ENCODE measurements around the gene ARHGAP40. TPM values are rescaled to one million over a fixed set of nuclear protein-coding genes. Genes with fewer than 3 reads are reported as not detected.

The ARHGAP40 gene
- total RNA-seq, 1 donor from 2014 or later = not detected

- no peak for DNase-seq
- intact Hi-C loops (cut with micrococcal nuclease) = no loop called here
- Mint-ChIP-seq H3K36me3 (ENCODE audit: low read depth) (no peaks in the 10 kb centered on the region), H3K27ac (no peak overlapping the region), H3K4me1 (peaks cover 5% of the 10 kb centered on the region), H3K4me3 (no peak overlapping the region), H3K27me3 (peaks cover 22% of the 10 kb centered on the region), H3K9me3 (no peaks in the 10 kb centered on the region)
These were observed 34.2 kb downstream of the ARHGAP40 start for GRCh38 chr20:38635721-38636288.

DNA sequence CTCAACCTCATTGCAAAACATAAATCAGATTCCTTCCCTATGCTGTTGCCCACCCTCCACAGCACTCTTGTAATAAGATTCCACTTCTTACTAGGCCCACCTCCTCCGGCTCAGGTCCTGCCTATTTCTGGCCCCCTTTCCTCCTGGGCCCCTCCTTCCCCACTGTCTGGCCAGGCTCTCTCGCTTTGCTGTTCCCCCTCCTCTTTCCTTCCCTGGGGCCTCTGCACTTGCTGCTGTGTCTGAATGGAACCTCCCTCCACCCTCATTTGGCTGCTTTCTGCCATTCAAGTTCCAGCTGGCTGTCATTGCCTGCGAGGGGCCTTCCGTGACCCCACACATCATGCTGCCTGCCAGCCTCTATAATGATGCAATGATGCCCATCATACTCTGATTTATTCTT is 38.9 kb downstream of the ARHGAP40 start:
- no peak for DNase-seq
- H3K4me1 Mint-ChIP-seq = no peaks in the 10 kb centered on the region
- H3K27me3 Mint-ChIP-seq = peaks cover 51% of the 10 kb centered on the region
- H3K4me3 Mint-ChIP-seq = no peak overlapping the region
- no peaks in the 10 kb centered on the region for H3K36me3 Mint-ChIP-seq (ENCODE audit: low read depth)
- intact Hi-C loops (cut with micrococcal nuclease) = loop anchor here (10.0 kb wide), 1 partner anchor 444 kb away; no protein-coding TSS in a partner anchor
- H3K27ac Mint-ChIP-seq = no peak overlapping the region
- no peaks in the 10 kb centered on the region for H3K9me3 Mint-ChIP-seq

- Mint-ChIP-seq H3K4me3 (no peak overlapping the region), H3K9me3 (no peaks in the 10 kb centered on the region), H3K36me3 (ENCODE audit: low read depth) (no peaks in the 10 kb centered on the region), H3K4me1 (peaks cover 7% of the 10 kb centered on the region), H3K27me3 (peaks cover 59% of the 10 kb centered on the region), H3K27ac (no peak overlapping the region)
- no peak for DNase-seq
- intact Hi-C loops (cut with micrococcal nuclease) = loop anchor here (10.0 kb wide), 1 partner anchor 442 kb away; no protein-coding TSS in a partner anchor
These were observed 40.9 kb downstream of the ARHGAP40 start for GRCh38 chr20:38642498-38642897.

- peaks cover 65% of the 10 kb centered on the region for H3K27me3 Mint-ChIP-seq
- H3K4me1 Mint-ChIP-seq = peaks cover 7% of the 10 kb centered on the region
- DNase-seq = no peak
- H3K9me3 Mint-ChIP-seq = no peaks in the 10 kb centered on the region
- H3K36me3 Mint-ChIP-seq (ENCODE audit: low read depth) = no peaks in the 10 kb centered on the region
- H3K27ac Mint-ChIP-seq = no peak overlapping the region
- intact Hi-C loops (cut with micrococcal nuclease) = loop anchor here (10.0 kb wide), 1 partner anchor 440 kb away; no protein-coding TSS in a partner anchor
- H3K4me3 Mint-ChIP-seq = no peak overlapping the region
These were observed 43.1 kb downstream of the ARHGAP40 start for GRCh38 chr20:38644588-38645260.

DNA sequence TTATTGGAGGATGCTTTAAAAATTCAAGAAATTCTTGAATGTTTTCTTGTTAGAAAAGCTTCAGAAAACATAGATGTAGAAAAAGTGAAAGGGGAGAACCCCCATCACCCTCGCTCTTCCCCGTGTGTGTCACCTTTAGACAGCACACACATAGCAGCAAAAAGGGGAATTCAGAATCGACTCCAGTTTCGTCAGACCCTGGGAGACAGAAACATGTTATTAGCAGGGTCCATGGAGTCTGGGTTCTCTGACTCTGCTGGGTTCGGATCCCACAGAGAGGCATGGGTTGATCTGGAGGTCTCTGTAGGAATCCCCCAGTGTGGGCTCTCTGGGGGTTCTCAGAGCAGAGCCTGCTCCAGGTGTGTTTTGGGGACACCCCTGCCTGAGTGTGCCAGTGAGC is 43.7 kb downstream of the ARHGAP40 start:
- H3K27ac Mint-ChIP-seq = no peak overlapping the region
- no peaks in the 10 kb centered on the region for H3K9me3 Mint-ChIP-seq
- H3K36me3 Mint-ChIP-seq (ENCODE audit: low read depth) = no peaks in the 10 kb centered on the region
- peaks cover 65% of the 10 kb centered on the region for H3K27me3 Mint-ChIP-seq
- no peak for DNase-seq
- H3K4me3 Mint-ChIP-seq = no peak overlapping the region
- H3K4me1 Mint-ChIP-seq = peaks cover 7% of the 10 kb centered on the region
- intact Hi-C loops (cut with micrococcal nuclease) = loop anchor here (10.0 kb wide), 1 partner anchor 439 kb away; no protein-coding TSS in a partner anchor

- H3K9me3 Mint-ChIP-seq = no peaks in the 10 kb centered on the region
- no peaks in the 10 kb centered on the region for H3K36me3 Mint-ChIP-seq (ENCODE audit: low read depth)
- peak overlapping the region; percentile 86 for H3K4me3 Mint-ChIP-seq
- intact Hi-C loops (cut with micrococcal nuclease) = loop anchor here (1.0 to 10.0 kb wide), 4 partner anchors 85 to 439 kb away; no protein-coding TSS in a partner anchor
- peaks cover 58% of the 10 kb centered on the region for H3K27me3 Mint-ChIP-seq
- peaks cover 7% of the 10 kb centered on the region for H3K4me1 Mint-ChIP-seq
- no peak overlapping the region for H3K27ac Mint-ChIP-seq
- peak; percentile 98 for DNase-seq
These were observed 44.6 kb downstream of the ARHGAP40 start for GRCh38 chr20:38645980-38646858.

DNA sequence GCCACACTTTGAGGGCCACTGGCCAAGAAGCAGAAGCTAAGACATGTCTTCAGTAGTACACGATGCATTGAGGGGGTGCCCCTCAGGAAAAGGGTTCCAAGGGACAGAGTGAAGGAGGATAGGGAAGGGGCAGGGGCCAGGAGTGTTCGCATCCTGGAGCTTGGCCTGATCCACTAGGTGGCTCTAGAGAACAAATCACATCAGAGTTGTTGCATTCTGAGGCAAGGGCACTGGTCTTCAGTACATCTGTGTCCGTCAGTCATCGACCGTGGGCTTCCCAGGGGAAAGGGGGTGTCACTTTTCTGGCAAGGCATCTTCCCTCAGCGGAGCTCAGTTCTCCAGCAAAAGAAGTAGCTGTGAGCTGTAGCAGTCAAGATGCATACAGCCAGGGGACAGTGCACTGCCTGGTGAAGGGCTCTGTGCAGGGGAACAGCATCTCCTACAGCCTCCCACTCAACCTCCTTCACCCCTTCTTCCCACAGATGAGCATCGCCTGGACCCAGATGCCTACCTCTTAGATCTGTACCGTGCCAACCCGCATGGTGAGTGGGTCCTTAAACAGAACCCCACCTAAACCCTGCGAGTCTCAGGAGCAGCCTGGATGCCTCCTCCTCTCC is 47.8 kb downstream of the ARHGAP40 start:
- Mint-ChIP-seq H3K36me3 (ENCODE audit: low read depth) (no peaks in the 10 kb centered on the region), H3K4me1 (peaks cover 7% of the 10 kb centered on the region), H3K27ac (no peak overlapping the region), H3K9me3 (peaks cover 5% of the 10 kb centered on the region), H3K4me3 (no peak overlapping the region), H3K27me3 (peaks cover 56% of the 10 kb centered on the region)
- peak; percentile 66 for DNase-seq
- intact Hi-C loops (cut with micrococcal nuclease) = loop anchor here (2.0 to 10.0 kb wide), 2 partner anchors 243 to 435 kb away; no protein-coding TSS in a partner anchor

DNA sequence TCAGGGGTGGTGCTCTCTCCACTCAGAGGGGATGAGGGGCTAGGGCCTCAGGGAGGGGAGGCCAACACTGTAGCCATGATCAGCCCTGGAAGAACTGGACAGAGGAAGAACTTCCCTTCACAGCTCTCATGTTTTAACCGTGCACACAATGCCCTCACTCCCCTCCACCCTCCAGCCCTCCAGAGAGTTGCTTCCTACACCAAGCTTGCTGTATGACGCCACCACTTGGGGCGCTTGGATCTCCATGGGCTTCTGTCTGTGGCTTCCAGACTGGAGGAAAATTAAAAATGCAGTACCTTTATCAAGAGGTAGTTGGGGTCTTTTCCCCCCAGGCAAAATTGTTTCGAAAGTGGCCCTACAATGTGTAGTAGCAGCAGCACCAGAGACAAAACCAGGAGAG is 48.4 kb downstream of the ARHGAP40 start:
- peaks cover 7% of the 10 kb centered on the region for H3K4me1 Mint-ChIP-seq
- no peak for DNase-seq
- no peak overlapping the region for H3K27ac Mint-ChIP-seq
- peaks cover 5% of the 10 kb centered on the region for H3K9me3 Mint-ChIP-seq
- intact Hi-C loops (cut with micrococcal nuclease) = no loop called here
- H3K36me3 Mint-ChIP-seq (ENCODE audit: low read depth) = no peaks in the 10 kb centered on the region
- H3K4me3 Mint-ChIP-seq = no peak overlapping the region
- H3K27me3 Mint-ChIP-seq = peaks cover 49% of the 10 kb centered on the region

- Mint-ChIP-seq H3K4me1 (peaks cover 7% of the 10 kb centered on the region), H3K27ac (no peak overlapping the region), H3K36me3 (ENCODE audit: low read depth) (no peaks in the 10 kb centered on the region), H3K9me3 (peaks cover 5% of the 10 kb centered on the region), H3K4me3 (no peak overlapping the region), H3K27me3 (peaks cover 43% of the 10 kb centered on the region)
- intact Hi-C loops (cut with micrococcal nuclease) = no loop called here
- no peak for DNase-seq
These were observed 49.5 kb downstream of the ARHGAP40 start for GRCh38 chr20:38651154-38651553.

DNA sequence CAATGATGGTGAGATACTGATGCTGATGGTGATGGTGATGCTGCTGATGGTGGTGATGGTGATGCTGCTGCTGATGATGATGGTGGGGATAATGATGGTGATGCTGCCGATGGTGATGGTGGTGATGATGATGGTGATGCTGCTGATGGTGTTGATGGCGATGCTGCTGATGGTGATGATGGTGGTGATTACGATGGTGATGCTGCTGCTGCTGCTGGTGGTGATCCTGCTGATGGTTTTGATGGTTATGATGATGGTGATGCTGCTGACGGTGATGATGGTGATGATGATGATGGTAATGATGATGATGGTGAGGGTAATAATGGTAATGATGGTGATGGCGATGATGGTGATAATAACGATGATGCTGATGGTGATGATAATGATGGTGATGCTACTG is 50.0 kb downstream of the ARHGAP40 start:
- Mint-ChIP-seq H3K27ac (no peak overlapping the region), H3K9me3 (peaks cover 5% of the 10 kb centered on the region), H3K4me3 (no peak overlapping the region), H3K36me3 (ENCODE audit: low read depth) (no peaks in the 10 kb centered on the region), H3K27me3 (peaks cover 40% of the 10 kb centered on the region), H3K4me1 (peaks cover 3% of the 10 kb centered on the region)
- intact Hi-C loops (cut with micrococcal nuclease) = no loop called here
- no peak for DNase-seq

GRCh38 chr20:38652995-38653394 is 51.4 kb downstream of the ARHGAP40 start:
- no peak for DNase-seq
- Mint-ChIP-seq H3K9me3 (peaks cover 5% of the 10 kb centered on the region), H3K27me3 (peaks cover 32% of the 10 kb centered on the region), H3K27ac (no peak overlapping the region), H3K4me1 (no peaks in the 10 kb centered on the region), H3K36me3 (ENCODE audit: low read depth) (no peaks in the 10 kb centered on the region), H3K4me3 (no peak overlapping the region)
- intact Hi-C loops (cut with micrococcal nuclease) = no loop called here

GRCh38 chr20:38657390-38657789 is 55.8 kb downstream of the ARHGAP40 start:
- peaks cover 27% of the 10 kb centered on the region for H3K27me3 Mint-ChIP-seq
- no peak overlapping the region for H3K27ac Mint-ChIP-seq
- peaks cover 5% of the 10 kb centered on the region for H3K9me3 Mint-ChIP-seq
- no peak overlapping the region for H3K4me3 Mint-ChIP-seq
- intact Hi-C loops (cut with micrococcal nuclease) = no loop called here
- DNase-seq = no peak
- no peaks in the 10 kb centered on the region for H3K36me3 Mint-ChIP-seq (ENCODE audit: low read depth)
- no peaks in the 10 kb centered on the region for H3K4me1 Mint-ChIP-seq

- Mint-ChIP-seq H3K4me1 (no peaks in the 10 kb centered on the region), H3K4me3 (no peak overlapping the region), H3K36me3 (ENCODE audit: low read depth) (no peaks in the 10 kb centered on the region), H3K27me3 (peaks cover 23% of the 10 kb centered on the region), H3K27ac (no peak overlapping the region), H3K9me3 (no peaks in the 10 kb centered on the region)
- DNase-seq = peak; percentile 71
- intact Hi-C loops (cut with micrococcal nuclease) = no loop called here
These were observed 57.4 kb downstream of the ARHGAP40 start for GRCh38 chr20:38658879-38659596.
